Ovary (tissue), 9 donors: ENCODE measurements around the gene HERC4. TPM values are rescaled to one million over a fixed set of nuclear protein-coding genes. Genes with fewer than 3 reads are reported as not detected.
"Not testable (repeated sequence)": the region's sequence is repeated elsewhere in the genome, so short reads cannot be mapped to it uniquely, and the experiment has no call there.

Experiments used
- DNase-seq, 5 donors: peaks; one replicate each; pipeline ENCODE4 v3.0.0-alpha.2; 2019 to 2020
- H3K27ac ChIP-seq, 2 donors: fragments of 200-600 bp; one replicate each; pipeline versions ENCODE4 v1.5.1 to v1.8.0; 2019 to 2022
- H3K27me3 ChIP-seq: fragments of 200-600 bp; one replicate; pipeline ENCODE4 v1.8.0; 2022
- H3K36me3 ChIP-seq: fragments of 200-600 bp; sonication (generic); one replicate; pipeline ENCODE4 v1.5.1; 2019
- H3K4me1 ChIP-seq: one replicate; pipeline ENCODE4 v1.8.1; 2013; ENCODE audit warnings: mild to moderate bottlenecking, moderate library complexity; ENCODE audit not compliant: insufficient read depth
- H3K4me3 ChIP-seq: fragments of 200-600 bp; sonication (generic); one replicate; pipeline ENCODE4 v1.5.1; 2017
- H3K9me3 ChIP-seq, 2 donors: fragments of 200-600 bp in 1 of 2; sonication (generic) in 1 of 2; one replicate each; pipeline versions ENCODE4 v1.5.1 to v1.8.1; 2013 to 2019; ENCODE audit warnings: mild to moderate bottlenecking in 1 of 2, moderate library complexity in 1 of 2
- EP300 ChIP-seq: sonication (generic); formaldehyde crosslinking; IDR thresholded peaks from one replicate; pipeline ENCODE4 v1.6.1; 2017; ENCODE audit warnings: antibody characterized with exemption
- POLR2A ChIP-seq: fragments of 450-650 bp; IDR thresholded peaks from one replicate; pipeline ENCODE4 v1.6.1; 2017; ENCODE audit warnings: antibody characterized with exemption, mild to moderate bottlenecking, moderate library complexity
- WGBS, 3 donors: extraction: QIAGEN DNeasy Blood & Tissue Kit in 1 of 3; methylation state at CpG; one replicate each; pipeline versions ENCODE4 v1.1.5 to v1.1.7; 2013 to 2017; 5-methylcytosine and 5-hydroxymethylcytosine counted together
- intact Hi-C, 4 donors: fragments of 100-400 bp; cut with DNase I; formaldehyde crosslinking; loops; one replicate each; pipeline versions ENCODE4 v1.11.0 to v1.15.1; 2022 to 2023
- polyA plus RNA-seq, 2 donors: library from polyadenylated mRNA; stranded (reverse); fragments of 200-250 nt in 1 of 2; fragments of 350-450 nt in 1 of 2; fragmentation: Illumina TruSeq in 1 of 2; extraction: RNeasy Lipid Tissue Mini Kit (QIAGEN cat#74804) in 1 of 2; gene quantifications; one replicate each; pipeline ENCODE4 v1.2.3, GENCODE V29; 2013 to 2014
- total RNA-seq, 7 donors: library from RNA; depleted of rRNA in 2 of 7; stranded (reverse); fragments of >200 nt in 2 of 7; fragmentation: NEBNext Ultra II Directional in 3 of 7; extraction: Animal tissue kit (Norgen Biotek cat#: 25700) in 3 of 7; gene quantifications; one replicate each; pipeline versions ENCODE4 v1.1.0 to v1.2.4, GENCODE V29; 2016 to 2023
- TF ChIP-seq, protein P1 (sequence below), 3 donors: fragments of 450-650 bp in 2 of 3; fragments of 200-600 bp in 1 of 3; IDR thresholded peaks; one replicate each; pipeline versions ENCODE4 v1.5.1 to v1.8.0; 2016 to 2022; ENCODE audit warnings: antibody characterized with exemption in 3 of 3, mild to moderate bottlenecking in 1 of 3
- donor health status: DM: no; HTN: no; CAD: no; lungs with moderate emphysema.
- donor health status: DM: no; HTN: no; CAD: no.
- donor health status: Bipolar disorder and iron deficiency.
- donor health status: DM: yes; HTN: yes; CAD: no.
- donor health status: DM: no; HTN: no; CAD: no.
- donor health status: DM: yes; HTN: yes; CAD: no.

HERC4 gene
- total and polyA plus RNA-seq, 9 donors = 16.4 to 54.7 (median 43.5) TPM

- H3K36me3 ChIP-seq = no peaks in the 10 kb centered on the region
- no peak for TF ChIP-seq EP300
- no peak for TF ChIP-seq POLR2A
- TF ChIP-seq, protein P1, sequence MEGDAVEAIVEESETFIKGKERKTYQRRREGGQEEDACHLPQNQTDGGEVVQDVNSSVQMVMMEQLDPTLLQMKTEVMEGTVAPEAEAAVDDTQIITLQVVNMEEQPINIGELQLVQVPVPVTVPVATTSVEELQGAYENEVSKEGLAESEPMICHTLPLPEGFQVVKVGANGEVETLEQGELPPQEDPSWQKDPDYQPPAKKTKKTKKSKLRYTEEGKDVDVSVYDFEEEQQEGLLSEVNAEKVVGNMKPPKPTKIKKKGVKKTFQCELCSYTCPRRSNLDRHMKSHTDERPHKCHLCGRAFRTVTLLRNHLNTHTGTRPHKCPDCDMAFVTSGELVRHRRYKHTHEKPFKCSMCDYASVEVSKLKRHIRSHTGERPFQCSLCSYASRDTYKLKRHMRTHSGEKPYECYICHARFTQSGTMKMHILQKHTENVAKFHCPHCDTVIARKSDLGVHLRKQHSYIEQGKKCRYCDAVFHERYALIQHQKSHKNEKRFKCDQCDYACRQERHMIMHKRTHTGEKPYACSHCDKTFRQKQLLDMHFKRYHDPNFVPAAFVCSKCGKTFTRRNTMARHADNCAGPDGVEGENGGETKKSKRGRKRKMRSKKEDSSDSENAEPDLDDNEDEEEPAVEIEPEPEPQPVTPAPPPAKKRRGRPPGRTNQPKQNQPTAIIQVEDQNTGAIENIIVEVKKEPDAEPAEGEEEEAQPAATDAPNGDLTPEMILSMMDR (IDR thresholded peaks at IDR 0.05) = no peak
- 93 to 96% (median 96%) methylated on average over 2 of the region's 2 CpGs for WGBS, 3 donors
Observed at GRCh38 chr10:67977251-67977650, 97.8 kb downstream of the HERC4 start.

DNA sequence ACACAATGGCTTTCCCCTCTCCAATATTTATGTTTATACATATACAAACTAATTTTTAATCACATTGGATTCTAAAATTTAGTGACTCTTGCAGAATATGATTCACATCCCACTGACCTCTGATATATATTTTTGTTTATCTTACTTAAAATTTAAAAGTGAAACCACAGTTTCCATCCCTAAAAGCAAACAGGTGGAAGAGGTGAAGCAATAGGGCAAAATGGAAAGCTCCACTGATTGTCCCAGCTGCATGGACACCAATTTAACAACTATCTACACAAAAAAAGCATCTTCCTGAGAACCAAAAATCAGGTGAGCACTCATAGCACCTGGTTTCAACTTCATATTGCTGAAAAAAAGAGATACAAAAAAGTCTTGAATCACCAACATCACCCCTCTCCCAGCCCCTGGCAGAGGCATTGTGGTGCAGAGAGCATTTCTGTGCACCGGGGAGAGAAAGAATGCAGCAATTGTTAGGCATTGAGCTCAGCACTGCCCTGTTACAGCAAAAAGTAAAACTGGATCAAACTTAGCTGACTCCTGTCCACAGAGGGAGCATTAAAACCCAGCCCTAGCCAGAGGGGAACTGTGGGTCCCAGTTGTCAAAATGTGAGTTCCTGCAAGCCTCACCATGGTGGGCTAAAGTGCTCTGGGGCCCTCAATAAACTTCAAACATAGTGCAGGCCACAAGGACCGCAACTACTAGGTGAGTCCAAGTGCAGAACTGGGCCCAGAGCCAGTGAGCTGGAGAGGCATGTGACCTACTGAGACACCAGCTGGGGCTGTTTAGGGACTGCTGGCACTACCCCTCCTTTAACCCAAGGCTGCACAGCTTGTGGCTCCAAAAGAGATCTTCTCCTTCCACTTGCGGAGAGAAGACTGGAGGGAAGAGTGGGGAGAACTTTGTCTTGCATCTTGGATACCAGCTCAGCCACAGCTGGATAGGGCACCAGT lies 98.5 kb downstream of the HERC4 start:
- DNase-seq = peak in 1 of 5 donors; percentile 27
- 87 to 96% (median 90%) methylated on average over 3 of the region's 3 CpGs for WGBS, 3 donors
- intact Hi-C loops = no loop called here
- TF ChIP-seq EP300 (no peak), POLR2A (no peak)
- TF ChIP-seq, protein P1 (IDR thresholded peaks at IDR 0.05) = no peak
- Histone ChIP-seq H3K9me3 (peaks cover 0 to 3% of the 10 kb centered on the region in 2 donors), H3K4me1 (no peaks in the 10 kb centered on the region), H3K27me3 (no peaks in the 10 kb centered on the region), H3K36me3 (no peaks in the 10 kb centered on the region), H3K4me3 (no peak overlapping the region), H3K27ac (no peak overlapping the region)

More at GRCh38 chr10:67977251-67977650, 97.8 kb downstream of the HERC4 start:
- no peak for DNase-seq
- Histone ChIP-seq H3K4me1 (no peaks in the 10 kb centered on the region), H3K27ac (no peak overlapping the region), H3K9me3 (no peaks in the 10 kb centered on the region), H3K4me3 (no peak overlapping the region), H3K27me3 (no peaks in the 10 kb centered on the region)
- intact Hi-C loops = no loop called here

GRCh38 chr10:67975871-67976270 lies 99.2 kb downstream of the HERC4 start:
- Histone ChIP-seq H3K4me3 (no peak overlapping the region), H3K4me1 (no peaks in the 10 kb centered on the region), H3K27me3 (no peaks in the 10 kb centered on the region), H3K27ac (no peak overlapping the region), H3K36me3 (no peaks in the 10 kb centered on the region), H3K9me3 (peaks cover 0 to 3% of the 10 kb centered on the region in 2 donors)
- intact Hi-C loops = no loop called here
- 75 to 81% (median 76%) methylated on average over 1 of the region's 1 CpG for WGBS, 3 donors
- DNase-seq = no peak
- TF ChIP-seq EP300 (no peak), POLR2A (no peak)
- TF ChIP-seq, protein P1 (IDR thresholded peaks at IDR 0.05) = no peak

- intact Hi-C loops = no loop called here
- H3K4me3 ChIP-seq = no peak overlapping the region
- H3K4me1 ChIP-seq = no peaks in the 10 kb centered on the region
- WGBS, 3 donors = 94 to 100% (median 99%) methylated on average over 1 of the region's 1 CpG
- no peaks in the 10 kb centered on the region for H3K36me3 ChIP-seq
- no peak for DNase-seq
- TF ChIP-seq POLR2A = no peak
- no peak for TF ChIP-seq EP300
- no peaks in the 10 kb centered on the region for H3K27me3 ChIP-seq
- peaks cover 0 to 3% of the 10 kb centered on the region in 2 donors for H3K9me3 ChIP-seq
- H3K27ac ChIP-seq = no peak overlapping the region
Observed at GRCh38 chr10:67971311-67971710, 103.8 kb downstream of the HERC4 start.

GRCh38 chr10:67969875-67970274 lies 105.2 kb downstream of the HERC4 start:
- no peak overlapping the region for H3K27ac ChIP-seq
- no peaks in the 10 kb centered on the region for H3K36me3 ChIP-seq
- no peaks in the 10 kb centered on the region for H3K4me1 ChIP-seq
- DNase-seq = no peak
- intact Hi-C loops = no loop called here
- H3K9me3 ChIP-seq = peaks cover 0 to 3% of the 10 kb centered on the region in 2 donors
- TF ChIP-seq POLR2A = no peak
- TF ChIP-seq EP300 = no peak
- TF ChIP-seq, protein P1 (IDR thresholded peaks at IDR 0.05) = no peak
- no peaks in the 10 kb centered on the region for H3K27me3 ChIP-seq
- no peak overlapping the region for H3K4me3 ChIP-seq

- H3K4me3 ChIP-seq, H3K36me3 ChIP-seq, H3K27ac ChIP-seq, H3K27me3 ChIP-seq, intact Hi-C loops, DNase-seq, H3K9me3 ChIP-seq, H3K4me1 ChIP-seq: not testable (repeated sequence)
- 94 to 98% (median 96%) methylated on average over 4 of the region's 4 CpGs for WGBS, 3 donors
Observed at GRCh38 chr10:67966035-67966434, 109.0 kb downstream of the HERC4 start.
